GM20000 (cell line): ENCODE results near the gene FOXP1.

Source experiments
- DNase-seq: peaks from one replicate; pipeline ENCODE4 v3.0.0; 2012; ENCODE audit warnings: low spot score
- CTCF ChIP-seq: IDR thresholded peaks from 2 replicates; pipeline ENCODE4 v1.5.1; 2012; ENCODE audit warnings: mild to moderate bottlenecking, control low read depth; ENCODE audit errors: extremely low read depth, missing control alignments

FOXP1 gene

GRCh38 chr3:70926835-70927234, 656.7 kb downstream of the FOXP1 start:
- no peak for DNase-seq
- TF ChIP-seq CTCF: no peak

GRCh38 chr3:70919661-70920060, 663.9 kb downstream of the FOXP1 start:
- TF ChIP-seq CTCF: no peak
- no peak for DNase-seq

GRCh38 chr3:70919091-70919490, 664.4 kb downstream of the FOXP1 start:
- no peak for TF ChIP-seq CTCF
- DNase-seq: no peak

GRCh38 chr3:70916375-70917055, 667.0 kb downstream of the FOXP1 start:
- no peak for TF ChIP-seq CTCF
- DNase-seq: no peak

GRCh38 chr3:70914862-70915261, 668.7 kb downstream of the FOXP1 start:
- DNase-seq: no peak
- no peak for TF ChIP-seq CTCF

- TF ChIP-seq CTCF: no peak
- DNase-seq: no peak
Observed at GRCh38 chr3:70911719-70912118, 671.8 kb downstream of the FOXP1 start.

GRCh38 chr3:70905491-70905890, 678.0 kb downstream of the FOXP1 start:
- no peak for TF ChIP-seq CTCF
- no peak for DNase-seq
